HG03064 (cell line): ENCODE data around the gene CHMP1A.
"Not testable (repeated sequence)": the region's sequence is repeated elsewhere in the genome, so short reads cannot be mapped to it uniquely, and the experiment has no call there.

Experiments
- ATAC-seq: cut with Tn5 transposase; IDR thresholded peaks from one replicate; pipeline ENCODE4 v1.9.1; 2021; ENCODE audit warnings: low read depth; ENCODE audit not compliant: unreplicated experiment

Gene CHMP1A

DNA sequence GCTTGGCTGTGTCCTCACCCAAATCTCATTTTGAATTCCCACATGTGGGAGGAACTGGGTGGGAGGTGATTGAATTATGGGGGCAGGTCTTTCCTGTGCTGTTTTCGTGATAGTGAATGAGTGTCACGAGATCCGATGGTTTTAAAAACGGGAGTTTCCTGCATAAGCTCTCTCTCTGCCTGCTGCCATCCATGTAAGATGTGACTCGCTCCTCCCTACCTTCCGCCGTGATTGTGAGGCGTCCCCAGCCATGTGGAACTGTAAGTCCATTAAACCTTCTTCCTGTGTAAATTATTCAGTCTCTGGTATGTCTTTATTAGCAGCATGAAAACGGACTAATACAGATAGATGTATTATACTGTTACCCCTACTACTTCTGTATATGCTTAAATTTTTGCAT is 3.7 kb upstream of the CHMP1A start:
- ATAC-seq, result no peak

- no peak for ATAC-seq
These were observed 2.6 kb upstream of the CHMP1A start for GRCh38 chr16:89660146-89660545.

DNA sequence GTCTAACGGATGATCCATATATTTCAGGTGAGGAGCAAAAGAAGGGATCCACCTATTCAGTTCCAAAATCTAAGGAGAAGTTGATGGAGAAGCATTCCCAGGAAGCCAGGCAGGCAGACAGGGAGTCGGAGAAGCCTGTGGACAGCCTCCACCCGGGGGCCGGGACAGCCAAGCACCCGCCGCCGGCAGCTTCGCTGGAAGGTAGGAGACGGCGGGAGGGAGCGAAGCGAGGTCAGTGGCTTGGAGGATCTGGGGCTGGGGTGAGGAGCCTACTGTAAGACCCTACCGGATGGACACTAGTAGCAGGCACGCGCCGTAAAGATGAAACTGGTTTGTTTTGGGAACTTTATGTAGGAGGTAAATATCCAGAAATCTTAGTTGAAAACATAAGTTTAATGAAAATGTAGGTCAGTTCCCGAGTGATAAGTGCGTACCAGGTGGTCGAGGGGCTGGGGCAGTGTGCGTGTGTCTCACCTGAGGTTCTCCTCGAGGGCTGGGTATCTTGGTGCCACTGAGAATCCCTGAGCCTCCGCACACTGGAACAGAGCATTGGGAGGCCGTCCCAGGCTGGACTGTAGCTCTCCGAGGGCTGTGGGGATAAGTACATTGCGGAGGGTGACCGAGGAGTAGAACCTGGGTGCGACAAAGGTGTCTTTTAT is 842 bp upstream of the CHMP1A start:
- no peak for ATAC-seq

GRCh38 chr16:89656435-89657121 is 930 bp downstream of the CHMP1A start:
- no peak for ATAC-seq

DNA sequence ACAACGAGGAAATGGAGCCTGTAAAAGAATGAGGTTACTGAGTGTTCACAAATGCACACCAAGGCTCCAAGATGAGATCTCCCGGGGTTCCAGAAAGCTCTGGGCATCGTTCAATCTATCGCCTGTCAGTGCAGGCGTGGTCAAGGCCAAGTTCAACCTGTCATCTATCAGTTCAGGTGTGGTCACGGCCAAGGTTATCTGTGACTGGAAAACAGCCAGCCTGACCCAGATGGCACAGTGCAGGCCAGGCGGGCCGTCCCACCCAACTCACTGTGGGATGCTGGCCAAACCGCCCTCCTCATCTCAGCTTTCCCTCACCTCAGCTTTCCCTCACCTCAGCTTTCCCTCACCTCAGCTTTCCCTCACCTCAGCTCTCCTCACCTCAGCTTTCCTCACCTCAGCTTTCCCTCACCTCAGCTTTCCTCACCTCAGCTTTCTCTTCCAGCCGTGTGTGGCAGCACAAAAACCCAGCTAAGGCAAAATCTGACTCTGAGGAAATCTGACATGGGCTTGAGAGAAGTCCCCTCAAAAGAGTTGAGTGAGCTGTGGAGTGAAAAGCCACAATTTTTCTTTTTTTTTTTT is 2.4 kb downstream of the CHMP1A start:
- no peak for ATAC-seq

GRCh38 chr16:89653656-89654295 is 3.7 kb downstream of the CHMP1A start:
- no peak for ATAC-seq

GRCh38 chr16:89651584-89651983 is 5.9 kb downstream of the CHMP1A start:
- no peak for ATAC-seq

DNA sequence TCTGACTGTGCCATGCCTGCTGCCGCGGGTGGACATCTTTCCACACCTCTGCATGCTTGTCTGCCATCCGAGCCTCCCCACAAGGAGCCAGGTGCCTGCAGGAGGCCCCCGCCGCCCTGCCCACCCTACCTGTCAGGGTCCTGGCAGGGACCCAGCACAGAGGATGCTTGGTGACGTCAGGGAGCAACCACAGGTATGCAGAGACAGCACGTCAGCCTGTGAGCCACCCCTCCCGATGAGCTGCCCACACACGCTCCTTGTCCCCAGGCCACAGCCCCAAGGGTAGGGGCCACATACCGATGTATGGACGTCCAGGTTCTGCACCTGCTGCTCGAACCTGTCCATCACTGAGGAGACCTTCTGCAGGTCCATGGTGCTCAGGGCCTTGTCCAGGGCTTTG is 10.6 kb downstream of the CHMP1A start:
- ATAC-seq, result no peak

- no peak for ATAC-seq
These were observed 11.2 kb downstream of the CHMP1A start for GRCh38 chr16:89646270-89646669.

- no peak for ATAC-seq
These were observed 12.4 kb downstream of the CHMP1A start for GRCh38 chr16:89645122-89645521.

GRCh38 chr16:89643769-89644300 is 13.7 kb downstream of the CHMP1A start:
- ATAC-seq, result no peak

DNA sequence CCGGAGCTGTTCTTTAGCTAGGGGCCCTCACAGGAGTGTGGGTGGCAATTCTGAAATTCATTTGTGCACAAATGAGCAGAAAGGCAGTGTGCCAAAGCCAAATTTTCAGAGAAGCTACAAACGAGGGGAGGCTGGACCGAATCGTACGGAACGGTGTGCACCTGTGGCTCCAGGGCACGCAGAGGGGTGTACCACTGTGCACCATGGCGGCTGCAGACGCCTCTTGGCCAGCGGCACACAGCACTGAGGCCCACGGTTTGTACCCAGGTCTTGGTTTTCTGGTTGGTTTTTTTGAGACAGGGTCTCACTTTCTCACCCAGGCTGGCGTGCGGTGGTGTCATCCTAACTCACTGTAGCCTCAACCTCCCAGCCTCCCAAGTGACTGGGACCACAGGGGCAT is 14.9 kb downstream of the CHMP1A start:
- ATAC-seq, result no peak

- ATAC-seq, result no peak
These were observed 15.9 kb downstream of the CHMP1A start for GRCh38 chr16:89641458-89642119.

GRCh38 chr16:89639385-89639784 is 18.1 kb downstream of the CHMP1A start:
- no peak for ATAC-seq

- ATAC-seq, result no peak
These were observed 19.1 kb downstream of the CHMP1A start for GRCh38 chr16:89638455-89638854.

DNA sequence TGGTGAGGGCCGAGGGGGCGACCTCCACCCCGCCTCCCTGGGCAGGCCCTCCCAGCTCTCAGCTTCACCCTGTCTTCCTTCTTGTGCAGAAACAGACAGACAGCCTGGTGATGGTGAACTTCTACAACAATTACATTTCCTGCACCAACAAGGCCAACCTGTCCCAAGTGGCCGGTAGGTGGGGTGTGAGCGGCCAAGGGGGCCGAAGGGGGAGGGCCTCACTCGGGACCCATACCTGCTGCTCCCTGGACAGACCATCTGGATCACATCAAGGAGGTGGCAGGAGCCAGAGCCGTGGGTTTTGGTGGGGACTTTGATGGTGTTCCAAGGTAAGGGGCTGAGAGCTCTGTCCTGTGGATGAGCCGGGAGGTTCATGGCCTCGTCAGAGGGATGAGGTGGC is 20.1 kb downstream of the CHMP1A start:
- no peak for ATAC-seq

DNA sequence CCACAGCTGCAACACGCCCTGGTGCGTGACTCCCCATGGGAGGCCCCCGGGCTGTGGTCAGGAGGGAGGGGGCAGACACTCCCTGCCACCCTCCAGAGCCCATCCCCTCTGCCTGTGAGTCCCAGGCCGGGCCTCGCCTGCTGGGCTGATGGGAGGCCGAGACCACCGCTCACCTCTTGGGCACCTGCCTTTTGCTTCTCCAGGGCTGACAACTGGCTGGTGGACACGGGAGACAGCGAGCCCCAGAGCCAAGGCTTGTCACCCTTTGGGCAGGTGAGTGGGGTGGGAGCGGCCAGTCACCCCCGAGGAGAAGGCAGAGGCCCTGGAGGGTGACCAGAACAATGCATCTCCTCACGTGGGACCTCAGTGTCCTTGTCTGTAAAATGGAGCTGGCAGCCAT is 20.8 kb downstream of the CHMP1A start:
- no peak for ATAC-seq

DNA sequence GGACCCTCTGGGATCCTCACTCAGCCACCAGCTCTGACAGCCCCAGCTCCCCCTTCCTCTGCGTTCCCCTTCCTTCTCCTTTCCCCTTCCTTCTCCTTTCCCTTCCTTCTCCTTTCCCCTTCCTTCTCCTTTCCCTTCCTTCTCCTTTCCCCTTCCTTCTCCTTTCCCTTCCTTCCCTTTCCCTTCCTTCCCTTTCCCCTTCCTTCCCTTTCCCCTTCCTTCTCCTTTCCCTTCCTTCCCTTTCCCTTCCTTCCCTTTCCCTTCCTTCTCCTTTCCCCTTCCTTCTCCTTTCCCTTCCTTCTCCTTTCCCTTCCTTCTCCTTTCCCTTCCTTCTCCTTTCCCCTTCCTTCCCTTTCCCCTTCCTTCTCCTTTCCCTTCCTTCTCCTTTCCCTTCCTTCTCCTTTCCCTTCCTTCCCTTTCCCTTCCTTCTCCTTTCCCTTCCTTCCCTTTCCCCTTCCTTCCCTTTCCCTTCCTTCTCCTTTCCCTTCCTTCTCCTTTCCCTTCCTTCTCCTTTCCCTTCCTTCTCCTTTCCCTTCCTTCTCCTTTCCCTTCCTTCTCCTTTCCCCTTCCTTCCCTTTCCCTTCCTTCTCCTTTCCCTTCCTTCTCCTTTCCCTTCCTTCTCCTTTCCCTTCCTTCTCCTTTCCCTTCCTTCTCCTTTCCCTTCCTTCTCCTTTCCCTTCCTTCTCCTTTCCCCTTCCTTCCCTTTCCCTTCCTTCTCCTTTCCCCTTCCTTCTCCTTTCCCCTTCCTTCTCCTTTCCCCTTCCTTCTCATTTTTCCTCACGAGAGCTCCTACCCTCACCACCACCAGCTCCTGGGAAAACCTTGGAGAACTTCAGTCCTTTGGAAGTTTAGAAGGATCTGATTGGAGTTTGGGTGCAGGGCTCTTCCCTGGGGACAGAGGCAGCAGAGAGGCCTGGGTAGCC is 22.8 kb downstream of the CHMP1A start:
- ATAC-seq, result not testable (repeated sequence)

- ATAC-seq, result no peak
These were observed 24.4 kb downstream of the CHMP1A start for GRCh38 chr16:89633064-89633631.
